HG03469 (cell line): ENCODE data around the gene LTBP2.

Source experiments
- ATAC-seq: cut with Tn5 transposase; IDR thresholded peaks from one replicate; pipeline ENCODE4 v1.9.1; 2021; ENCODE audit warnings: mild to moderate bottlenecking, moderate library complexity, moderate number of reproducible peaks; ENCODE audit not compliant: unreplicated experiment

The LTBP2 gene

DNA sequence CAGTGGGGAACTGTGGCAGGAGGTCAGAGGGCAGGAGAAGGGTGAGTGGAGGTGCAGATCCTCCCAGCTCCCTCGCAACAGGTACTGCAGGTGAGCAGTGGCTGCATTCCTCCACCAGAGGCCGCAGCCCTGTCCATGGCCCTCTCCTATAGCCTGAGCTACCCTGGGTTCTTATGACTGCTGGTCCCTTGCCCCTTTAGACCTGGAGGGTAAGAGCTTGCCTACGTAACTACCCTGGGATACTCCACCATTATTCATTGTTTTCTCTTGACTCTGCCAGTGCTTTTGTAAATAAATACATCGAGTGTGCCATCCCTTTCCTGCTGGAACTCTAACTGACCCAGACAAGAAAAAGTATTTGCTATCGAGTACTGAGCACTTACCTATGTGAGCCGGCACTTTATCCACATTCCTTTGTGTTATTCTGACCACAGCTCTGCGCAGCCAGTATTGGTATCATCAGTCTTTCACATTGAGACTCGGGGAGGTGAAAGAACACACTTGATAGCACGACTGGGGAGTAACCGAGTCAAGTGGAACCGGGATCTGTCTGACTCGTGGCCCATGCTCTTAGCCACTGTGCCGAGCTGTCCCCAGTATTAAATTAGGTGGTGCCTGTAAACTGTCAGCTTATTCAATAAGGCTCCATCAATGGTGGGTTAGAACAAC is 38.5 kb downstream of the LTBP2 start:
- ATAC-seq, result no peak

DNA sequence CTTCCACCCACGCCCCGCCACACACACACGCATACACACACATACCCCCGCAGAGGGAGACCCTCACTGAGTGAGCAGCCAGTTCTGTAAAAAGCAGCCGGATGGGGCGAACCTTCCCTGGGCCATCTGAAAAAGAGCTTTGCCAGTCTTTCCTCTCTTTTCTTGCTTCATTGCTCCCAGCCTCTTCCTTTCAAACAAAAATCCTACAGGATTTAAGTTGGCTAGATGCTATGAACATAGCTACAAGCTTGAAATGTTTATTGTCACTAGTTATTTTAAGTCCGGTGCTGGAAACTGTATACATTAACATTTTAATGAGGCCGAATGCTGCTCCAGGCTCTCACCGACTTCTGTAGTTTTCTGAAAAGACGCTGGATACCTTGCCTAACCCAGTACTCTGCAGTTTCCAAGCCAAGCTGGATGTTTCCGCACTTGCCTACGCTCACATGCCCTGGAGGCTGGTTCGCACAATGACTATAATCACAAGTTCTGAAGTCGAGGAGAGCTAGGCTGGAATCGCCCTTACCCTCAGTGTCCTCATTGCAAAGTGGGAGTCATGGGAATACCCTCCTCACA is 39.2 kb downstream of the LTBP2 start:
- no peak for ATAC-seq

DNA sequence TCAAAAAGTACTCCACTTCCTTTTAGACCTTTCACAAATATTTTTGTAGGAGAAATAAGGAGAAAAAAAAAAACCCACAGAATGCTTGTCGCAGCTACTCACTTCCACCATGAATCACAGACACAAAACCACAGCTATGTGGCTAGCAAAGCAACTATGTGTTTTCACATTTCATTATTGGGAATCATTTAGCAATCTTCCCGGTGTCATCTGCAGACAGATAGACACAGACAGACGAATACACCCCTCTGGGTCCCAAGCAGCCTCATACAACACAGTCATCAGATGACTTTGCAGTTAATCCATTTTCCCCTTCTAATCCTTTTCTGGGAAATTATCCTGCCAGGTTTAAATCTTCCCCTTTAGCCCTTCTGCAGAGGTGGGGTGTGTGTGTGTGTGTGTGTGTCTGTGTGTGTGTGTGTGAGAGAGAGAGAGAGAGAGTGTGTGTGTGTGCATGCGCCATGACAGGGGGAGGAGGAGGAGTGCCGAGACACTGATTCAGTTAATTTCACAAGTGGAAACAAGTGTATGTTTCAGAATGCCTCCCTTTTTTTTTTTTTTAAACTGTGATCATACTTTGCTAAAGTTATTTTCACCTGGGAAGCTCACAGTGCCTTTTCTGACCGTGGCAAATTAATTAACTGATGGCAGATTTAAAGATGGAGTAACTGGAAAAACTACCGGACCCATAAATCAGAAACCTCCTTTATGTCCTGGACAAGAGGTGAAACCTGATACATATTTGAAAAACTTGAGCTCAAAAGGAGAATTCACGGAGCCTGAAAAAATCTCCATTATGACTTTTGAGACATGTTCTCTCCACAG is 39.9 kb downstream of the LTBP2 start:
- ATAC-seq, result no peak

DNA sequence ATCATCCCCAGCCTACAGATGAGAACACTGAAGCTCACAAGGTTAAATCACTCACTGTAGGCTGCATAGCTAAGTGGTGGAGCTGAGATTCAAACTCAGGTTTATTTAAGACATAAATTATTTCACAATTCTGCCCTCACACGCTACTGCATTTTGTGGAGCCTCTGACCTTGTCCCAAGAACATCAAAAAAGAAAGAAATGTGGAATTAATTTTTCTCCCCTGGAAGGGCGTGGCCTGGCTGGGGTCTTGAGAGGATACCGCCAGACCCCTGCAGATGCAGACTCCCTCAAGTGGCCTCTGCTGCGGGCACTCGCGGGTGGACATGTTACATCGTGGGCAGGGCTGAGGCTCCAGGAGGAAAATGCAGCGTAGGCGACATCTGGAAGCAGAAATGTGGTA is 40.6 kb downstream of the LTBP2 start:
- no peak for ATAC-seq

DNA sequence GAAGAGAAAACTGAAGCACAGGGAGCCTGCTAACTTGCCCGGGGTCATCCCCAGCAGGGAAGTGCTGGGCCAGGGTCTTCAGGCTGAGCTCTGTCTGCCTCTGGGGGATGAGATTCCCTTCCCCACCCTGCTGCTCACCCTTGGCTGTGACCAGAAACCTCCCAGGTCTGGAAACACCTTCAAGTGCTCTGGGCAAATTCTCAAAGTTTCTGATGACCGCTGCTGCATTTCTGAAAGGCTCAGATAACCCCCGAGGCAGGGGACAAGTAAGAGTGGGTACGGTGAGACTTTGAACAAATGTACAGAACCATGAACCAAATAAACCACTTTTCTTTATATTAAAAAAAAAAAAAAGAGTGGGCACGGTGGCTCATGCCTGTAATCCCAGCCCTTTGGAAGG is 41.3 kb downstream of the LTBP2 start:
- no peak for ATAC-seq

DNA sequence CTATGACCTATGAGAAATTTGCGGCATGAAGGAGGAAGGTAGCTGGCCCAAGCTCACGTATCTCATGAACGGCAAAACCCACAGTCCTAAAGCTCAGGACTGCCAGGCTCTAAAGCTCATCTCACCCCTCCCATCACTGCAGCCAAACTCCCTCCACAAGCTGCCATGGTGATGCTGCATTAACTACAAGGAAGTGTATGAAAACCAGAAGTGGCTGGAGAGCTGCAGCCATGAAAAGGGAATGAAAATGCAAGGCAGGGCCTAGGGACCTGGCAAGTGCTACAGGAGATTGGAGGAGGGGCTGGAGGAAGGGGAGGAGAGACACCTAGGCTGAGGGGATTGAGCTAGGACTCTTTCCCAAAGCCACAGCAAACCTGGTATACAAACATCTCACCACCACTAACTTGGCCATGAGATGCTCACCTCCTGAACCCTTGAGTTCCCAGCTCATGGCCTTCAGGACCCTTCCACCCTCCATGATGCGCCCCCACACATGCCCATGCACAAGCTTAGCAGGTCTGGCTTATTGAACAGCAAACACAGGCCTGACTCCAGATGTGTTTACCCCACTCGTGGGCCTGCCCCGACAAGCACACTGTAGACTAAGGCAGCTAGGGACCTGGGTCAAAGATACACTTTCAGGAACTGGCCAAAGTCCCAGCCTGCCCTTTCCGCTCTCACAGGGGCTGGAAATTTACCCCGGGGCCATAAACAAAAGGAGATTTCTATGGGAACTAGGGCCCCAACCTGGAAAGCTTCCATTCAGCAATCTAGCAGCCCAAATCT is 42.0 kb downstream of the LTBP2 start:
- no peak for ATAC-seq

DNA sequence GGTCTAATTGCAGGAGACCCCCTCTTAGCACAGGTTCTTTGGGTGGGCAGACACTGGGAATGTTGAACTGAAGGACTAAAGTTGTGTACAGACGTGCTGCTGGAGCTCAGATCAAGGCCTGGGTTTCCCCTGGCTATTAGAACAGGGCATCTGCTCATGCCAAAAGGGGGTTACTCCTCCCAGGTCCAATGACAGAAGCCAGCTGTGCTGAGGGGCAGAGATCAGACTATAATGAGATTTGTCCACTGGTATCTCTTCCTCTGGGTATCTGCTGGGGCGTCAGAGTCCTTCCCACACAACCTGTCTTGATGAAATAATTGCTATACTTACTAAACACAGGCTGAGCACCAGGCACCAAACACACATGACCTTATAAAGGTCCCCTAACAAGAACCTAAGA is 42.6 kb downstream of the LTBP2 start:
- ATAC-seq, result no peak

DNA sequence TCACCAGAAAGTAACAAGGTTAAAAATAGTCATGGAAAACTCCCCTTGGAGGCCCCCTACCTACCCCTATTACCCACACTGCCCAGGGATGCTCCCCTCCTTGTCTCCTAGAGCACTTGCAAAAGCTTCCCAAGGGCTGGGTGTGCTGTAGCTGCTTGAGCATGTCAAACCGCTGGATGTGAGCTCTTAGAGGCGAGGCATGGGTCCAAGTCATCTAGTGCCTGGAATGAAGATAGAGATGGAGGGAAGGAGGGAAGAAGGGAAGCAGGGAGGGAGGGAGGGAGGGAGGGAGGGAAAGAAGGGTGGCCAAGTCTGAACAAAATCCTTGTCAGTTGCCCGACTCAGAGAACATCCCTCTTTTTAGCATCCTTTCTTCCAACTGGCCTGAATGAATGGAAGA is 43.1 kb downstream of the LTBP2 start:
- no peak for ATAC-seq

DNA sequence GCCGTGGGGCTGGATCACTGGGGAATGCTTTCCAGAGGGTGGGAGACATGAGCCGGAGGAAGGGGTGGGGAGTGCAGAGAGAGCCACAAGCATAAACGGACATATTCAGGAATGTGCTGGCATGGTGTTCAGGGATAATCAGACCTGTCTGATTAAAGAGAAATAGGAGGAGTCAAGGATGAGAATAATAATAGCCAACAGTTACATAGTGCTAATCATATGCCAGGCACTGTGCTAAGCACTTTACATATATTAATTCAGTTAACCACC is 43.7 kb downstream of the LTBP2 start:
- no peak for ATAC-seq

DNA sequence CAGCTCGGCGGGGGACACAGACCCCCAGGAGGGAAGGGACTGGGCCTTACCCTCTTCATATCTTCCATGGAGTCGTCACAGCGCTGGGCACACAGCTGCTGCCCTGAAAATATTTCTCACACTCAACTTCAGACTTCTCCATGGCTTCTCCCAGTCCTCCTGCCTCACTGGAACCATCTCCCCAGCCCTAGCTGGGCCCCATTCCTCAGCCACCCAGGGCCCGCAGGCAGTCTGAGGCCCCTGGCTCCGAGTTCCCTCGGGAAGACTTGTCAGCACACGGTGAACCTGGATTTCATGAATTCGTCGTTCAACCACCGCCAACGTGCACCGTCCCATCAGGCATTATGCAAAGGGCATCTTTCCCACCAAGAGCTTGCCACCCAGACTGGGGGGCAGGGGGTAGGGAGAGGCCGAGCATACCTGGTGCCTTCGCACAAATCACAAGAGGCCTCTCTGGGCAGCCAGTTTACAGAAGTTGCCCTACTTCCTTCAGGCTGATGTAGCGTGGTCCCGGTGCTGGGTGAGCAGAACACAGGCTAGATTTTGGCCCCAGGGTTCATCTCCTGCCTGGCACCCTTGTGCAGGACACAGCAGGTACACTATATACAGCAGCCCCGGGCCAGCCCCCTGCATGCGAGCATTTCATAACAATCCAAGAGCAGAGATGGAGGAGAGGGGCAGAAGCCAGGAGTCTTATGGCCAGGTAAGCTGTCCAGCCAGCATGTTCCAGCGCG is 44.2 kb downstream of the LTBP2 start:
- ATAC-seq, result no peak

DNA sequence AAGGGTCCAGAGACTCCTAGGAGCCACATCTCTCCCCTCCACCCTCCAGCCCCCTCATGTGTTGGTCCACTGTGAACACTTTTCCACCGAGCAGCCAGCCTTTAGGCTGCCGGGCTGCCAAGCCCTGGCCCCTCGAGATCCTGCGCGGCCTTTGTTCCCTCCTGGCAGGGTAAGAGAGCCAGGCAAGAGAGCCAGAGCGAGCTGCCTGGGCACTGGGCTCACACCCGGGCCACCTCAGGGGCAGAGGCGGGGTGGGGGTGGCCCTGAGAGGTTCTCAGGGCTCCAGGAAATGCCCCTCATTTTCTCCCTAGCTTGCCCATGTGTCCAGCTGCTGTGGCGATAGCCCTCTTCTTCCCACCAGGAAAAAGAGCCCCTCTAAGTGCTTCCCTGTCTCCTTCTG is 44.8 kb downstream of the LTBP2 start:
- ATAC-seq, result no peak

DNA sequence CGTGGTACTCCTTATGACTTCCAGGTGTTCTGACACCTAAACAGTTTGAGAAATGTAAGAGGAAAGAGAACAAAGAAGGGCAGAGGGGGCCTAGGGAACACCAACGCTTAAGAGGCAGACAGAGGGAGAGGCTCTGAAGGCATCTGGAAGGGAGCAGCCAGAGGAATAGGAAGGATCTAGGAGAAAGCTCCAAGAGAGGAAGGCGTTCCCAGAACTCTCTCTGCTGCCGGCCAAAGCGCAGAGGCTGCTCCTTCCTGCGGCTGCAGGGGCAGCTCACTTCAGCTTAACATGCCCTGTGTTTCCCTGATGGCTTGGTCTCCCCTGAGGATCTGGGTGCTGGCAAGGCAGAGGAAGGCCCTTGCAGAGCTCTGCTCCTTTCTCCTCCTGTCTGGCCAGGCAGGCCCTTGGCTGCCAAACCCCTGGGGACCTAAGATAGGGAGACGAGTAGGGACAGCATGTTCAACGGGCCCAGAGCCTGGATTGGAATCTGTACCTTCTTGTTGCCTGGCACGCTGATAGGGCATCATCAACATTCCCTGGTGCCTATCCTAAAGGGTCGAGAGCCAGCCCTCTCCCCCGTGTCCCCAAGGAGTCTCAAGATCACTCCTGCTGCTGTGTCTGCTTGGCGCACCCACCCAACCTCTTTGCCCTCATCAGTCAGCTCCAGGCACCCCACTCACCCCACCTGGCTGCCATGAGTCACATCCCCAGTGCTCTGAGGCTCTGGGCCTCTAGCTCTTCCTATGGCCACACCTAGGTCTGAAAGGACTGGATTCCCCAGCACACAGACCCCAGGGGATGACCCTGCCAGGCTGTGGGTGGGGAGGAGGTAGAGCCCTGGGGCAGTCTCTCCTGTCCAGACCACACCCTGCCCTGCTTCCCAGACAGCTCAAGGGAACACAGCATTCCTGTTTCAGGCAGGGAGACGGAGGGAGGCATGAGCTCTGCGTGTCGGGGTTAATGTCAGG is 45.6 kb downstream of the LTBP2 start:
- ATAC-seq, result no peak

DNA sequence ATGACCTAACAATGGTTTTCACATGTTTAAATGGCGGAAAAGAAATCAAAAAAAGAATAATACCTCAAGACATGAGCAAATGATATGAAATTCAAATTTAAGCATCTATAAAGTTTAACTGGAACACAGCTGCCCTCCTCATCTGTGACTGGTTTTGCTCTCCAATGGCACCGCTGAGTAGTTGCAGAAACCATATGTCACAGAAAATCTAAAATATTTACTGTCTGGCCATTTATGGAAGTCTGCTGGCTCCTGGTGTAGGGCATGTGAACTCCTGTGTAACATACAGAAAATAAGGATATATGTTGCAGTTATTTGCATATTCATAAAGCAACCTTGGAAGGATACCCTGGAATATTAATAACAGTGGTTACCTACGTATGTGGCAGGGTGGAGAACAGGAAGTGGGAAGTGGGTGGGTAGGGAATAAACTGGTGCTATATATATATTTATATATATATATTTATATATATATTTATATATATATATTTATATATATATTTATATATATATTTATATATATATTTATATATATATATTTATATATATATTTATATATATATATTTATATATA is 48.4 kb downstream of the LTBP2 start:
- no peak for ATAC-seq

DNA sequence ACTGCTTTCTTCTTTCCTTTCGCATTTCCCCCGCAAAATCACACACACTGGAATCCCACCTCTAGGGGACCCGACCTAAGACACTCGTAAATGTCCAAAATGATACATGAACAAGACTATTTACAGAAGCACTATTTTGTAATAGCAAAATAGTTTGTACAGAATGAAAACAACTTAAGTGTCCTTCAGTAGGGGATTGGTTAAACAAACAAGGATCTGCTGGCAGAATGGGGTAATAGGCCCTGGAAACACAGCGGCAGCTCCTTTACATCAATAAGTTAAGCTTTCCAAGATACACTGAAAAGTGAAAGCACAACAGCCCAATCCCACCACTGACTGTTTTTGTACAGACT is 48.8 kb downstream of the LTBP2 start:
- no peak for ATAC-seq

DNA sequence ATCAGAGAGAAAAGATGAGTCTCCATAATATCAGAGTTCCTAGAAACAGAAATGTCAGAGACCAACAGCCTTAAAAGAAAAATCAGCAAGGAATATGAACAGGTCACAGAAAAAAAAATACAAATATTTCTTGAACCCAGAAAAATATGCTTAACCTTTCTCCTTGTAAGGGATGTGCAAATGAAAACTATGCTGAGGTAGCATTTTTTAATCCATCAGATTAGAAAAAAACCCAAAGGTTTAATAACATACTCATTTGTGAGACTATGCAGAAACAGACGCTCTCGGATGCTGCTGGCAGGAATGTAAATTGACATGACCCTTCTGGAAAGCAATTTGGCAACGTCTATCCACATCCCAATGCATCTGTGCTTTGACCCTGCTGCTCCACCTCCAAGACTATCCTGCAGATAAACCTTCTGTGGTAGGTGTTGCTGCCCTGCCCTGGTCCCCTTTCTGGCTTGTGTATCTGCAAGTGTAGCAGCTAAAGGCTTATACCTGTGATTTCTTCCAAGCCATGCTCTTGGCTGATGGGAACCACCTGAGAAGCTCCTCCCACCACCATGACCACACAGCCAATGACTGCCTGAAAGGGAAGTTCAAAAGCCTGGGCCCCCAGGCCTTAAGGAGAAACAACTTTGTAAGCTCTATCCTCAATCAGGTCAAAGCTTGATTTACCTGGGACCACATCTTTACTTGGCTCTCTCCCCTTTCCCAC is 49.4 kb downstream of the LTBP2 start:
- no peak for ATAC-seq

DNA sequence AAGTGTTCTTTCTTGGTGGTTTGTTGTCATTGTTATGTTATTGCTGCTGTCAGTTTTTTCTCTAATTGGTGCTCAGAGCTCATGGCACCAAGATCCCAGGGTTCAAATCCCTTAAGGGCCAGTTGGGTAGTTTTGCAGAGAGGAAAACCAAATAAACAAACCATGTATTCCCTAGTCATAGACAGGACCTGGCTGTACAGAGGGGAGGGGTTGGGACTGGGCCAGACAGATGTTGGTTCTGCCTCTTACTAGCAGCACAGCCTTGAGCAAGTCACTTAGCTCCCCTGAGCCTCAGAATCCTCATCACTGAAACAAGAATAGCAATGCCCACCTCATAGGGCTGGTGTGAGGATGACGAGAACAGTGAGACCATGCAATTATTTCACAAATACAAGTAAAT is 53.4 kb downstream of the LTBP2 start:
- ATAC-seq, result no peak

DNA sequence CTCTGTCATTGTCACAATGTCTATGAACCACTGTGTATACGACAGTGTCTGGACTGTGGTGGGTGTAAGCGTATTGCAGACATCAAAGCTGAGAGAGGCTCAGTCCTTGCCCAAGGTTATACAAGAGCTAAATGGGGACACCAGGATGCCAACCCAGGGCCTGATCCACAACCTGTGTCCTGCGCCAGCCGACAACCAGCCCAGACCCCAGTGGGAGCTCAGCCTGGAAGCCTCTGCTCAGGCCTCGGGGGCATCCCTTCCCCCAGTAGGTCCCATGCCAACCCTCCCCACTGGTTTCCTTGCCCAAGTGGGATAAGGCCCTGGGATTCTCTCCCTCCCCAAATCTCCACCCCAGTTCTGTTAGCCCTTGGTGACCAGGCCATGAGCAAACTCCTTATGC is 54.3 kb downstream of the LTBP2 start:
- no peak for ATAC-seq

DNA sequence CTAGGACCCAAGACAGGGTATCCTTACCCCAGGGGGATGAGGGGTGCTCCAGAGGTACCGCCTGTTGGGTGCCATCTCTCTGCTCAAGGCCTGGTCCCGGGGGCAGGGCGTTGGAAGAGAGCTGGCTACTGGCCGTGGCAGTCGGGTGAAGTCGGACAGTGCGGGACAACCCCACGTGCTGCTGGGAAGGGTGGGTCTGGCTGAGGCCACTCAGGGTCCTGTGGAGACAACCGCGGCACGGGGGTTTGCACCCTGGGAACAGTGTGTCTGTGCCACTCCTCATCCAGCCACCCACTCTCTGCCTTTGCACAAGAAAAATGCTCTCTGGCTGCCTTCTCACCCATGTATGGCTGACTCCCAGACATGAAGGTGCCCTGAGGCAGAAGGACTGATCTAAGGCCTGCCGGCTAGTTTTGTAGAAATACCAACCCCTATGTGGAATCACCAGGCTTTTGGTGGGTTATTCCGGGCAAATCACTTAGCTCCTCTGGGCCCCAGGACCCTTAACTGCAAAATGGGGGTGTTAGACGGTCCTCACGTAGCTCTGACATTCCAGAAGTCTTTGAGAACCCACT is 56.5 kb downstream of the LTBP2 start:
- ATAC-seq, result no peak
